Body of pancreas (tissue), 4 donors: Measurements from ENCODE around the gene NRIP1. TPM values are rescaled to one million over a fixed set of nuclear protein-coding genes. Genes with fewer than 3 reads are reported as not detected.

ENCODE experiments used
- ATAC-seq: fragments of 150-250 bp; one replicate; pipeline ENCODE4 v1.9.1; 2016
- DNase-seq, 4 donors: peaks; one replicate each; pipeline ENCODE4 v3.0.0-alpha.2; 2019
- H3K27ac ChIP-seq, 4 donors: fragments of 200-600 bp; sonication (generic); 1 replicate in 3 of 4; 2 replicates in 1 of 4; pipeline versions ENCODE4 v1.5.1 to v1.6.1; 2016 to 2019; ENCODE audit warnings: mild to moderate bottlenecking in 1 of 4, mixed read lengths in 1 of 4, moderate library complexity in 1 of 4
- H3K27me3 ChIP-seq, 2 donors: fragments of 200-600 bp; sonication (generic); one replicate each; pipeline ENCODE4 v1.6.0; 2016; ENCODE audit warnings: mild to moderate bottlenecking in 1 of 2
- H3K36me3 ChIP-seq, 2 donors: fragments of 200-600 bp; sonication (generic); replicated peaks in 1 of 2; 2 replicates each; pipeline ENCODE4 v1.5.1; 2016; ENCODE audit warnings: low read depth in 2 of 2; ENCODE audit not compliant: insufficient read depth in 1 of 2
- H3K4me1 ChIP-seq: fragments of 200-600 bp; sonication (generic); one replicate; pipeline ENCODE4 v1.6.0; 2016
- H3K4me3 ChIP-seq, 2 donors: fragments of 200-600 bp; sonication (generic); 1 replicate in 1 of 2; 2 replicates in 1 of 2; pipeline ENCODE4 v1.5.1; 2016 to 2019
- H3K9me3 ChIP-seq, 3 donors: fragments of 200-600 bp; sonication (generic); 1 replicate in 2 of 3; 2 replicates in 1 of 3; pipeline ENCODE4 v1.5.1; 2016
- POLR2A ChIP-seq, 3 donors: fragments of 450-650 bp; IDR thresholded peaks; one replicate each; pipeline ENCODE4 v1.6.1; 2016; ENCODE audit warnings: antibody characterized with exemption in 3 of 3, mild to moderate bottlenecking in 2 of 3
- WGBS, 2 donors: methylation state at CpG; one replicate each; pipeline ENCODE4 v1.1.5; 2017; 5-methylcytosine and 5-hydroxymethylcytosine counted together
- intact Hi-C: fragments of 100-400 bp; cut with DNase I; formaldehyde crosslinking; loops from one replicate; pipeline ENCODE4 v1.15.1; 2023
- total RNA-seq, 2 donors: library from RNA; depleted of rRNA; stranded (reverse); fragments of >200 nt; gene quantifications; one replicate each; pipeline ENCODE4 v1.1.0, GENCODE V29; 2016
- TF ChIP-seq, protein P1 (sequence below), 7 experiments: fragments of 450-650 bp in 4 of 7; fragments of 200-600 bp in 3 of 7; sonication (generic) in 3 of 7; IDR thresholded peaks; one replicate each; pipeline ENCODE4 v1.5.1; 2016 to 2019; ENCODE audit warnings: antibody characterized with exemption in 7 of 7

Gene NRIP1
- total RNA-seq, 2 donors from 2014 or later: 18.5 to 27.8 TPM

DNA sequence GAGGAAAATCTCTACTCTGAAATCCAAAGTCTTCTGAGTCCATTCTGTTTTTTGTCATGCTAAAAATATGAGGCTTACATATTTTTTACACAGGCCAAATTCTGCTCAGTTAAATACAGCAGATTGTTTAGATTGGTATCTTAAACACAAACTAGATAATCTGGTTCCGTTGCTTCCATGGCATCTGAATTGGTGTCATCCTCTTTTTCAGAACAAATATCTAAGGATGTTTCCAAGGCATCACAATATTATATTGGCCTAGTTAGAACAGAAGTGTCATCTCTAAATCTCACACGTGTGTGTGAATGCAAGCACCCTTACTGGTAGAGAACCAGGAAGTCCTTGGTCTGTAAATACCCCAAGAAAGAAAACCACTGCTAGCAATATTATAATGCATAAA lies 151.2 kb downstream of the NRIP1 start:
- TF ChIP-seq POLR2A (IDR thresholded peaks at IDR 0.05): no peak
- TF ChIP-seq, protein P1, sequence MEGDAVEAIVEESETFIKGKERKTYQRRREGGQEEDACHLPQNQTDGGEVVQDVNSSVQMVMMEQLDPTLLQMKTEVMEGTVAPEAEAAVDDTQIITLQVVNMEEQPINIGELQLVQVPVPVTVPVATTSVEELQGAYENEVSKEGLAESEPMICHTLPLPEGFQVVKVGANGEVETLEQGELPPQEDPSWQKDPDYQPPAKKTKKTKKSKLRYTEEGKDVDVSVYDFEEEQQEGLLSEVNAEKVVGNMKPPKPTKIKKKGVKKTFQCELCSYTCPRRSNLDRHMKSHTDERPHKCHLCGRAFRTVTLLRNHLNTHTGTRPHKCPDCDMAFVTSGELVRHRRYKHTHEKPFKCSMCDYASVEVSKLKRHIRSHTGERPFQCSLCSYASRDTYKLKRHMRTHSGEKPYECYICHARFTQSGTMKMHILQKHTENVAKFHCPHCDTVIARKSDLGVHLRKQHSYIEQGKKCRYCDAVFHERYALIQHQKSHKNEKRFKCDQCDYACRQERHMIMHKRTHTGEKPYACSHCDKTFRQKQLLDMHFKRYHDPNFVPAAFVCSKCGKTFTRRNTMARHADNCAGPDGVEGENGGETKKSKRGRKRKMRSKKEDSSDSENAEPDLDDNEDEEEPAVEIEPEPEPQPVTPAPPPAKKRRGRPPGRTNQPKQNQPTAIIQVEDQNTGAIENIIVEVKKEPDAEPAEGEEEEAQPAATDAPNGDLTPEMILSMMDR (IDR thresholded peaks at IDR 0.05): no peak
- WGBS, 2 donors: 69% methylated on average over 2 of the region's 2 CpGs
- no peak for ATAC-seq
- Histone ChIP-seq H3K9me3 (no peaks in the 10 kb centered on the region), H3K4me3 (no peak overlapping the region), H3K4me1 (peaks cover 6% of the 10 kb centered on the region), H3K27me3 (no peaks in the 10 kb centered on the region), H3K36me3 (no peaks in the 10 kb centered on the region), H3K27ac (no peak overlapping the region)
- no peak for DNase-seq
- intact Hi-C loops: no loop called here

DNA sequence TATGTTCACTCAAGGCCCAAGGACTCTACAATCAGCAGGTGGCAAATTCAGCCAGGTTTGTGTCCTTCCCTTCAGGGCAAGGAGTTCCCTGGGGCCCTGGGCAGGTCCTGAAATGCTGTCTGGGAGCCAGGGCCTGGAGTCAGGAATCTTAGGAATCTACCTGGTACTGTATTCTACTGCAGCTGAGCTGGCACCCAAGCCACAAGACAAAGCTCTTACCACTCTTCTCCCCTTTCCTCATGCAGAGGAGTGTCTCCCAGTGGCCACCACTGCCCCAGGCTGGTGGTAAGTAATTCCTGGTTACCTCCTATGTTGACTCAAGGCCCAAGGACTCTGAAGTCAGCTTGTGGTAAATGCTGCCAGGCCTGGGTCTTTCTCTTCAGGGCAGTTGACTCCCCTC lies 153.4 kb downstream of the NRIP1 start:
- no peaks in the 10 kb centered on the region for H3K4me1 ChIP-seq
- intact Hi-C loops: no loop called here
- no peaks in the 10 kb centered on the region for H3K9me3 ChIP-seq
- no peak for DNase-seq
- H3K4me3 ChIP-seq: no peak overlapping the region
- H3K27ac ChIP-seq: no peak overlapping the region
- TF ChIP-seq, protein P1 (IDR thresholded peaks at IDR 0.05): no peak
- TF ChIP-seq POLR2A (IDR thresholded peaks at IDR 0.05): no peak
- no peak for ATAC-seq
- H3K27me3 ChIP-seq: no peaks in the 10 kb centered on the region
- no peaks in the 10 kb centered on the region for H3K36me3 ChIP-seq
